T-helper 1 cell treated with Interleukin-12 subunit alpha and Interleukin-12 subunit beta and Interleukin-4 antibody, amounts not matched to agents 30 μg/mL and 1 μg/mL, for 36 hours (primary cell): ENCODE data around the gene SNAPC3.
A peak's percentile ranks its signal among the peaks of the same experiment; 100 is the strongest.

Experiments used
- H3K27ac Mint-ChIP-seq: one replicate; pipeline ENCODE4 v1.8.0; 2021; ENCODE audit warnings: mild to moderate bottlenecking, mixed read lengths
- H3K27me3 Mint-ChIP-seq: one replicate; pipeline ENCODE4 v1.8.0; 2021; ENCODE audit warnings: low read depth, mixed read lengths
- H3K36me3 Mint-ChIP-seq: one replicate; pipeline ENCODE4 v1.8.0; 2021; ENCODE audit warnings: low read depth, mixed read lengths
- H3K4me1 Mint-ChIP-seq: one replicate; pipeline ENCODE4 v1.8.0; 2021; ENCODE audit warnings: low read depth, mixed read lengths
- H3K4me3 Mint-ChIP-seq: one replicate; pipeline ENCODE4 v1.8.0; 2021; ENCODE audit warnings: mild to moderate bottlenecking, moderate library complexity, mixed read lengths
- H3K9me3 Mint-ChIP-seq: one replicate; pipeline ENCODE4 v1.8.0; 2021; ENCODE audit warnings: mixed read lengths

The SNAPC3 gene

DNA sequence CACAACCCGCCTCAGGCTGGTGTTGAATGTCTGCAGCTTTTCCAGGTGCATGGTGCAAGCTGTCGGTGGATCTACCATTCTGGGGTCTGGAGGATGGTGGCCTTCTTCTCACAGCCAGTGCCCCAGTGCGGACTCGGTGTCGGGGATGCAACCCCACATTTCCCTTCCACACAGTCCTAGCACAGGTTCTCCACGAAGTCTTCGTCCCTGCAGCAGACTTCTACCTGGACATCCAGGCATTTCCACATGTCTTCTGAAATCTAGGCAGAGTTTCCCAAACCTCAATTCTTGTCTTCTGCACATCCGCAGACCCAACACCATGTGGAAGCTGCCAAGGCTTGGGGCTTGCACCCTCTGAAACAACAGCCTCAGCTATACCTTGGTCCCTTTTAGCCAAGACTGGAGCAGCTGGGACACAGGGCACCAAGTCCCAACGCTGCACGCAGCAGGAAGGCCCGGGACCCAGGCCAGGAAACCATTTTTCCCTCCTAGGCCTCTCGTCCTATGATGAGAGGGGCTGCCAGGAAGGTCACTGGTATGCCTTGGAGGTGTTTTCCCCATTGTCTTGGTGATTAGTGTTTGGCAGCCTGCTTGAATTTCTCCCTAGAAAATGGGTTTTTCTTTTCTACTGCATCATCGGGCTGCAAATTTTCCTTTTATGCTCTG is 69.9 kb downstream of the SNAPC3 start:
- H3K27me3 Mint-ChIP-seq = no peaks in the 10 kb centered on the region
- H3K27ac Mint-ChIP-seq = no peak overlapping the region
- H3K4me1 Mint-ChIP-seq = peaks cover 5% of the 10 kb centered on the region
- peaks cover 41% of the 10 kb centered on the region for H3K36me3 Mint-ChIP-seq
- H3K9me3 Mint-ChIP-seq = no peaks in the 10 kb centered on the region
- H3K4me3 Mint-ChIP-seq = no peak overlapping the region

DNA sequence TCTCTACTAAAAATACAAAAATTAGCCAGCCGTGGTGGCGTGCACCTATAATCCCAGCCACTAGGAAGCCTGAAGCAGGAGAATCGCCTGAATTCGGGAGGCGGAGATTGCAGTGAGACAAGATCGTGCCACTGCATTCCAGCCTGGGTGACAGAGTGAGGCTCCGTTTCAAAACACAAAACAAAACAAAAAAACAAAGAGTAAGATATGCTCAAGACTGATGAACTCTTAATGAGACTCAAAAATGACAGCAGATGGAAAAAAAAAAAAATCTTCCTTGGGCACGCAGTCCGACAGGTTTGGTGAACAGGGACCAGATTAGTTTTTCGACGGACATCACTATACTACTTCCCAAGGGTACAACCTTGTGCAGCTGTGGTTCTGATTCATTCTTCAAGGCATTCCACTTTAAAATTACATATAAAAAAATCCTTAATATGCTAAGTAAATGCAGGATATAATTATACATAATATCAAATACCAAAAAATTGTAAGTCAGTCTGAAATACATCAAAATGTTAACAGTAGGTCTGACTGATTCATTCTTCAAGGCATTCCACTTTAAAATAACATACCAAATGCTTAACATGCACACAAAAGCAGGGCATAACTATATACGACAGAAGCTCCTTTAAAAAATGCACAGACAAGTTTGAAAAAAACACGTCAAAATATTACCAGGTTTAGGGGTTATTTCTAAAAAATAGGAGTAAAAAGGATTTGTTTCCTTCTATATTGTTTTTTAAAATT is 75.7 kb downstream of the SNAPC3 start:
- no peak overlapping the region for H3K4me3 Mint-ChIP-seq
- H3K4me1 Mint-ChIP-seq = peaks cover 26% of the 10 kb centered on the region
- H3K27ac Mint-ChIP-seq = no peak overlapping the region
- H3K9me3 Mint-ChIP-seq = no peaks in the 10 kb centered on the region
- peaks cover 31% of the 10 kb centered on the region for H3K36me3 Mint-ChIP-seq
- no peaks in the 10 kb centered on the region for H3K27me3 Mint-ChIP-seq

GRCh38 chr9:15499139-15499538 is 76.5 kb downstream of the SNAPC3 start:
- no peak overlapping the region for H3K4me3 Mint-ChIP-seq
- no peak overlapping the region for H3K27ac Mint-ChIP-seq
- H3K9me3 Mint-ChIP-seq = no peaks in the 10 kb centered on the region
- H3K36me3 Mint-ChIP-seq = peaks cover 29% of the 10 kb centered on the region
- peaks cover 26% of the 10 kb centered on the region for H3K4me1 Mint-ChIP-seq
- no peaks in the 10 kb centered on the region for H3K27me3 Mint-ChIP-seq

GRCh38 chr9:15501179-15501578 is 78.5 kb downstream of the SNAPC3 start:
- H3K27me3 Mint-ChIP-seq = no peaks in the 10 kb centered on the region
- no peak overlapping the region for H3K27ac Mint-ChIP-seq
- peaks cover 25% of the 10 kb centered on the region for H3K36me3 Mint-ChIP-seq
- no peak overlapping the region for H3K4me3 Mint-ChIP-seq
- no peaks in the 10 kb centered on the region for H3K9me3 Mint-ChIP-seq
- peaks cover 30% of the 10 kb centered on the region for H3K4me1 Mint-ChIP-seq

GRCh38 chr9:15501803-15502202 is 79.1 kb downstream of the SNAPC3 start:
- H3K4me1 Mint-ChIP-seq = peaks cover 35% of the 10 kb centered on the region
- H3K27me3 Mint-ChIP-seq = no peaks in the 10 kb centered on the region
- H3K4me3 Mint-ChIP-seq = no peak overlapping the region
- H3K36me3 Mint-ChIP-seq = peaks cover 31% of the 10 kb centered on the region
- H3K9me3 Mint-ChIP-seq = no peaks in the 10 kb centered on the region
- H3K27ac Mint-ChIP-seq = no peak overlapping the region

- H3K4me3 Mint-ChIP-seq = no peak overlapping the region
- H3K4me1 Mint-ChIP-seq = peaks cover 48% of the 10 kb centered on the region
- H3K27ac Mint-ChIP-seq = no peak overlapping the region
- no peaks in the 10 kb centered on the region for H3K27me3 Mint-ChIP-seq
- no peaks in the 10 kb centered on the region for H3K9me3 Mint-ChIP-seq
- H3K36me3 Mint-ChIP-seq = peaks cover 43% of the 10 kb centered on the region
These were observed 83.2 kb downstream of the SNAPC3 start for GRCh38 chr9:15505921-15506320.

DNA sequence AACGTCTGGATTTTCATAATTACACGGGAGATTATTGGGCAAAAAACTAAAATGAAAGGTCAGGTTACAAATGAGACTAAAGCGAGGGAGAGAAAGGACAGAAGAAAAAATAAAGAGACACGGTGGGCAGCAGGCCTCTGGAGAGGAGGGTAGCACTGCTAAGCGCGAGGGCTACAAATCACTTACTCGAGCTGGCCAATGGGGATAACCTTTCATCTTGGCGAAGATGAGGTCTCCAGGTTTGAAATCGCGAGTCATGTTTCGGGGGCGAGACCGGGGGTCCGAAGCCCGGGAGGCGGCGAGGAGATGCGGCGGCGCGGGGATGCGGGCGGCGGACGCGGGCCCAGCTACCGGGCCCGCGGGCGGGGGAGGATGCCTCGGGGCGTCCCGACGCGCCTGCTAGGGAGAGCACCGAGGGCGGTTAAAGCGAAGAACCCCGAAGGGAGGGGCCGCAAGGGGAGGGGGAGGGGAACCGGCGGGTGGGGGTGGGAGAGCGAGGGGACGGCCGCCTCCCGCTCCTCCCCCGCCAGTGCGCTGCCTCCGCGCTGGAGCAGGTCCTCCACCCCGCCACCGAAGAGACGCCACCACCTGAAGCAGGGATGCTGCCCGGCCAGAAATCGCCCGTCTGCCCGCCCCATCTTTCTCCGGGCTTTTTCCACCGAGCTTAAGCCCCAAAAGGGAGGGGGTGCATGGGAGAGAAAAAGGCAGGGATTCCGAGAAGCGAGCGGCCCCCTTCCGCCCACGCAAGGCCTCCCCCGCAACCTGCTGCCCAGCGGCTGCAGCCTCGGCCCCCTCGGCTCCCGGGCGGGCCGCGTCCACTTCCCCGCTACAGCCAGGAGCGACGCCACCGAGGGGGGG is 87.5 kb downstream of the SNAPC3 start:
- no peaks in the 10 kb centered on the region for H3K27me3 Mint-ChIP-seq
- peak overlapping the region; percentile 85 for H3K27ac Mint-ChIP-seq
- peak overlapping the region; percentile 87 for H3K4me3 Mint-ChIP-seq
- no peaks in the 10 kb centered on the region for H3K9me3 Mint-ChIP-seq
- H3K4me1 Mint-ChIP-seq = peaks cover 42% of the 10 kb centered on the region
- H3K36me3 Mint-ChIP-seq = peaks cover 31% of the 10 kb centered on the region

GRCh38 chr9:15510789-15511575 is 88.3 kb downstream of the SNAPC3 start, which contains the start of gene PSIP1:
Gene PSIP1, minus strand, starts transcription at chr9:15510970. Its CDS starts 782 bp downstream, at chr9:15510188.
- Mint-ChIP-seq H3K27me3 (no peaks in the 10 kb centered on the region), H3K36me3 (peaks cover 27% of the 10 kb centered on the region), H3K4me3 (peak within 1 kb of the TSS; percentile 87), H3K9me3 (no peaks in the 10 kb centered on the region), H3K4me1 (peaks cover 39% of the 10 kb centered on the region), H3K27ac (peak within 1 kb of the TSS; percentile 99)
